Globus pallidus (tissue), 1 donor: Measurements from ENCODE around the gene HS3ST6.
"Not testable (repeated sequence)": the region's sequence is repeated elsewhere in the genome, so short reads cannot be mapped to it uniquely, and the experiment has no call there.

Experiments used
- DNase-seq: peaks from one replicate; pipeline ENCODE4 v3.0.0-alpha.2; 2015; ENCODE audit warnings: low spot score

HS3ST6 gene

GRCh38 chr16:1926271-1926670 is 8.1 kb upstream of the HS3ST6 start:
- DNase-seq: no peak

GRCh38 chr16:1924095-1924494 is 5.9 kb upstream of the HS3ST6 start:
- no peak for DNase-seq

GRCh38 chr16:1923299-1924034 is 5.3 kb upstream of the HS3ST6 start:
- no peak for DNase-seq

GRCh38 chr16:1922357-1922756 is 4.1 kb upstream of the HS3ST6 start:
- no peak for DNase-seq

GRCh38 chr16:1920727-1921171 is 2.5 kb upstream of the HS3ST6 start:
- no peak for DNase-seq

GRCh38 chr16:1920122-1920521 is 1.9 kb upstream of the HS3ST6 start:
- DNase-seq: not testable (repeated sequence)

- no peak for DNase-seq
Observed at GRCh38 chr16:1919327-1919998, 1.2 kb upstream of the HS3ST6 start.

- DNase-seq: no peak
Observed at GRCh38 chr16:1917665-1918350, 407 bp downstream of the HS3ST6 start.

- no peak for DNase-seq
Observed at GRCh38 chr16:1917056-1917664, 1.1 kb downstream of the HS3ST6 start.

- no peak for DNase-seq
Observed at GRCh38 chr16:1916640-1916990, 1.6 kb downstream of the HS3ST6 start.

- no peak for DNase-seq
Observed at GRCh38 chr16:1915732-1916639, 2.2 kb downstream of the HS3ST6 start.

GRCh38 chr16:1914988-1915387 is 3.2 kb downstream of the HS3ST6 start:
- DNase-seq: no peak

GRCh38 chr16:1914084-1914608 is 4.1 kb downstream of the HS3ST6 start:
- no peak for DNase-seq

GRCh38 chr16:1913327-1914083 is 4.7 kb downstream of the HS3ST6 start:
- DNase-seq: no peak

GRCh38 chr16:1912215-1912543 is 6.0 kb downstream of the HS3ST6 start:
- no peak for DNase-seq

- no peak for DNase-seq
Observed at GRCh38 chr16:1911467-1912214, 6.6 kb downstream of the HS3ST6 start.

GRCh38 chr16:1909561-1910231 is 8.5 kb downstream of the HS3ST6 start:
- no peak for DNase-seq

GRCh38 chr16:1908983-1909382 is 9.2 kb downstream of the HS3ST6 start:
- DNase-seq: no peak

GRCh38 chr16:1908184-1908583 is 10.0 kb downstream of the HS3ST6 start:
- no peak for DNase-seq
